ENCODE data around the gene NPC1L1. TPM values are rescaled to one million over a fixed set of nuclear protein-coding genes. Genes with fewer than 3 reads are reported as not detected.

NPC1L1 gene
- total and polyA plus RNA-seq, 2 of the 13 experiments (the other 11 are each of a cell fraction or from before 2014, with no cell fraction given), result 4.8 to 14.5 TPM

GRCh38 chr7:44490351-44491200 lies 50.6 kb downstream of the NPC1L1 start, which contains the start of gene NUDCD3 (continued):
- no peak for TF ChIP-seq KIAA2018 (CRISPR knock-in tag; IDR thresholded peaks at IDR 0.05; ENCODE audit: borderline replicate concordance)
- TF ChIP-seq ZNF276 (CRISPR knock-in tag; IDR thresholded peaks at IDR 0.05; ENCODE audit: low read depth), result no peak
- TF ChIP-seq ZNF776 (CRISPR knock-in tag; IDR thresholded peaks at IDR 0.05), result peak; percentile 84; the same call in 1 of the 2 replicates
- TF ChIP-seq NPAS2 (CRISPR knock-in tag; IDR thresholded peaks at IDR 0.05; ENCODE audit: borderline replicate concordance), result no peak
- TF ChIP-seq DBP (CRISPR knock-in tag; IDR thresholded peaks at IDR 0.05; ENCODE audit: not compliant biosample characterization), result no peak
- no peak; the same call in 1 of the 2 replicates for TF ChIP-seq ZNF333 (CRISPR knock-in tag; IDR thresholded peaks at IDR 0.05; ENCODE audit: borderline replicate concordance)
- TF ChIP-seq SATB2 (CRISPR knock-in tag; IDR thresholded peaks at IDR 0.05), result no peak
- TF ChIP-seq ZNF24 (IDR thresholded peaks at IDR 0.05), result no peak
- TF ChIP-seq ZNF709 (CRISPR knock-in tag; IDR thresholded peaks at IDR 0.05), result peak; percentile 69; the same call in 1 of the 2 replicates
- no peak for TF ChIP-seq ZNF20 (CRISPR knock-in tag; IDR thresholded peaks at IDR 0.05)
- TF ChIP-seq ERF (CRISPR knock-in tag; IDR thresholded peaks at IDR 0.05), result peak; percentile 50; the same call in 1 of the 2 replicates
- TF ChIP-seq ETV5 (CRISPR knock-in tag; IDR thresholded peaks at IDR 0.05; ENCODE audit: borderline replicate concordance), result peak; percentile 87
- TF ChIP-seq, protein P1, sequence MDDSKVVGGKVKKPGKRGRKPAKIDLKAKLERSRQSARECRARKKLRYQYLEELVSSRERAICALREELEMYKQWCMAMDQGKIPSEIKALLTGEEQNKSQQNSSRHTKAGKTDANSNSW (CRISPR knock-in tag; IDR thresholded peaks at IDR 0.05; ENCODE audit: borderline replicate concordance), result peak; percentile 91
- no peak for TF ChIP-seq REPIN1 (CRISPR knock-in tag; IDR thresholded peaks at IDR 0.05; ENCODE audit: borderline replicate concordance, low read depth)
- TF ChIP-seq, protein P2, sequence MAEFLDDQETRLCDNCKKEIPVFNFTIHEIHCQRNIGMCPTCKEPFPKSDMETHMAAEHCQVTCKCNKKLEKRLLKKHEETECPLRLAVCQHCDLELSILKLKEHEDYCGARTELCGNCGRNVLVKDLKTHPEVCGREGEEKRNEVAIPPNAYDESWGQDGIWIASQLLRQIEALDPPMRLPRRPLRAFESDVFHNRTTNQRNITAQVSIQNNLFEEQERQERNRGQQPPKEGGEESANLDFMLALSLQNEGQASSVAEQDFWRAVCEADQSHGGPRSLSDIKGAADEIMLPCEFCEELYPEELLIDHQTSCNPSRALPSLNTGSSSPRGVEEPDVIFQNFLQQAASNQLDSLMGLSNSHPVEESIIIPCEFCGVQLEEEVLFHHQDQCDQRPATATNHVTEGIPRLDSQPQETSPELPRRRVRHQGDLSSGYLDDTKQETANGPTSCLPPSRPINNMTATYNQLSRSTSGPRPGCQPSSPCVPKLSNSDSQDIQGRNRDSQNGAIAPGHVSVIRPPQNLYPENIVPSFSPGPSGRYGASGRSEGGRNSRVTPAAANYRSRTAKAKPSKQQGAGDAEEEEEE (CRISPR knock-in tag; IDR thresholded peaks at IDR 0.05; ENCODE audit: borderline replicate concordance), result no peak

Measured in HepG2 (cell line).